VCaP (cell line): ENCODE data around the gene CEP57L1.
"Not testable (repeated sequence)": the region's sequence is repeated elsewhere in the genome, so short reads cannot be mapped to it uniquely, and the experiment has no call there.

Source experiments
- H3K27ac ChIP-seq: fragments of 450-650 bp; 2 replicates; pipeline ENCODE4 v1.5.1; 2017
- TF ChIP-seq, protein P1 (sequence below): fragments of 450-650 bp; conservative IDR thresholded peaks from 2 replicates; pipeline ENCODE4 v1.5.1; 2017; ENCODE audit warnings: mild to moderate bottlenecking, moderate library complexity

Gene CEP57L1

GRCh38 chr6:109139109-109139508, 43.8 kb downstream of the CEP57L1 start:
- no peak overlapping the region for H3K27ac ChIP-seq
- TF ChIP-seq, protein P1, sequence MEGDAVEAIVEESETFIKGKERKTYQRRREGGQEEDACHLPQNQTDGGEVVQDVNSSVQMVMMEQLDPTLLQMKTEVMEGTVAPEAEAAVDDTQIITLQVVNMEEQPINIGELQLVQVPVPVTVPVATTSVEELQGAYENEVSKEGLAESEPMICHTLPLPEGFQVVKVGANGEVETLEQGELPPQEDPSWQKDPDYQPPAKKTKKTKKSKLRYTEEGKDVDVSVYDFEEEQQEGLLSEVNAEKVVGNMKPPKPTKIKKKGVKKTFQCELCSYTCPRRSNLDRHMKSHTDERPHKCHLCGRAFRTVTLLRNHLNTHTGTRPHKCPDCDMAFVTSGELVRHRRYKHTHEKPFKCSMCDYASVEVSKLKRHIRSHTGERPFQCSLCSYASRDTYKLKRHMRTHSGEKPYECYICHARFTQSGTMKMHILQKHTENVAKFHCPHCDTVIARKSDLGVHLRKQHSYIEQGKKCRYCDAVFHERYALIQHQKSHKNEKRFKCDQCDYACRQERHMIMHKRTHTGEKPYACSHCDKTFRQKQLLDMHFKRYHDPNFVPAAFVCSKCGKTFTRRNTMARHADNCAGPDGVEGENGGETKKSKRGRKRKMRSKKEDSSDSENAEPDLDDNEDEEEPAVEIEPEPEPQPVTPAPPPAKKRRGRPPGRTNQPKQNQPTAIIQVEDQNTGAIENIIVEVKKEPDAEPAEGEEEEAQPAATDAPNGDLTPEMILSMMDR, result no peak

DNA sequence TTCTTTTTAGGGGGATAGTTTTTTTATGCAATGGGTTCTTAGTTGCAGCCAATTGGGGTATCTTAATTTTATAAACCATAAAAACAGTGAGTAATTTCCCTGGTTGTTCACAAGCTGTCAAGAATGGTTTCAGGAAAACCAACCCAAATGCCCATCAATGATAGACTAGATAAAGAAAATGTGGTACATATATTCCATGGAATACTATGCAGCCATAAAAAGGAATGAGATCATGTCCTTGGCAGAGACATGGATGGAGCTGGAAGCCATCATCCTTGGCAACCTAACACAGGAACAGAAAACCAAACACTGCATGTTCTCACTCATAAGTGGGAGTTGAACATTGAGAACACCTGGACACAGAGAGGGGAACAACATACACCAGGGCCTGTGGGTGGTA, 46.8 kb downstream of the CEP57L1 start:
- not testable (repeated sequence) for H3K27ac ChIP-seq

DNA sequence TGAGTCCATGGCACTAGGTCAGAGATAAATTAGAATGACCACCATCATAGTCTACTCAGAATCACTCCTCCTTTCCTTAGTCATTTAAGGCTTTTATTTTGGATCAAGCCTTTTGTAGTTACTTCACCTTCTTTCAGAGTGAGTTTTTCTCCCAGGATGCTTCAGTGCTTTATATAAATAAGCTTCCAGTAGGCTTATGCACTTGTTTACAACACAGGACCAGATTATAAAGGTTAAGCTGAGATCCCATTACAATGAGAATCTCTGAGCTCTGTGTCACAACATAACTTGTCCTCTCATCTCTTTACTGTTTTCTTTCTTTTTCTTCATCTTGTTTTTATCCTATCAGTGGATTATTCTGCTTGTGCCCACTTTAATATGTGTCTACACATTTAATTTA, 47.9 kb downstream of the CEP57L1 start:
- TF ChIP-seq, protein P1, result no peak
- H3K27ac ChIP-seq, result no peak overlapping the region

- H3K27ac ChIP-seq, result not testable (repeated sequence)
Observed at GRCh38 chr6:109148251-109148650, 52.9 kb downstream of the CEP57L1 start.

DNA sequence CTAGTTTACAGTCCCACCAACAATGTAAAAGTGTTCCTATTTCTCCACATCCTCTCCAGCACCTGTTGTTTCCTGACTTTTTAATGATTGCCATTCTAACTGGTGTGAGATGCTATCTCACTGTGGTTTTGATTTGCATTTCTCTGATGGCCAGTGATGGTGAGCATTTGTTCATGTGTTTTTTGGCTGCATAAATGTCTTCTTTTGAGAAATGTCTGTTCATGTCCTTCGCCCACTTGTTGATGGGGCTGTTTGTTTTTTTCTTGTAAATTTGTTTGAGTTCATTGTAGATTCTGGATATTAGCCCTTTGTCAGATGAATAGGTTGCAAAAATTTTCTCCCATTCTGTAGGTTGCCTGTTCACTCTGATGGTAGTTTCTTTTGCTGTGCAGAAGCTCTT, 53.4 kb downstream of the CEP57L1 start:
- H3K27ac ChIP-seq, result not testable (repeated sequence)

- H3K27ac ChIP-seq, result no peak overlapping the region
- TF ChIP-seq, protein P1, result no peak
Observed at GRCh38 chr6:109153752-109154151, 58.4 kb downstream of the CEP57L1 start.

- no peak overlapping the region for H3K27ac ChIP-seq
- TF ChIP-seq, protein P1, result no peak
Observed at GRCh38 chr6:109164331-109164730, 69.0 kb downstream of the CEP57L1 start.

- TF ChIP-seq, protein P1, result no peak
- no peak overlapping the region for H3K27ac ChIP-seq
Observed at GRCh38 chr6:109165392-109165974, 70.2 kb downstream of the CEP57L1 start.

DNA sequence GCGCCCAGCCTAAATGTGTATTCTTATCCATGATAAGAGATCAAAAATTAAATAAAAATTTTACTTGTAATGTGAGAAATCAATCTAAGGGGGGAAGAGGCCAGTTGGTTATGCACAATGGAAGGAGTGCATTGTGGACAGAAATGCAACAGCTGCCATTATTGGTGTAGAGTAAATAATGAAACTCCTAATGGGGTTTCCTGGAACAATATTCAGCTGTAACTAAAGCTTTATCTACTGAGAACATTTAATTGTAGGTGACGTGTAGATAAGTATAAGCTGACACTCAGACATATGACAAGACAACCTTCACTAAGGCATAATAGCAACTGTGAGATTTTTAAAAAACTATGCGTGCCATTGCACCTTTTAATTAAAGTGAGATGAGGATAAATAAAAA, 71.4 kb downstream of the CEP57L1 start:
- TF ChIP-seq, protein P1, result no peak

More for the DNA sequence above, 71.4 kb downstream of the CEP57L1 start:
- no peak overlapping the region for H3K27ac ChIP-seq
